Activated CD8-positive, alpha-beta T cell treated with anti-CD3 and anti-CD28 coated beads for 36 hours (primary cell): ENCODE measurements around the gene LCAT. TPM values are rescaled to one million over a fixed set of nuclear protein-coding genes. Genes with fewer than 3 reads are reported as not detected.

ENCODE experiments used
- ATAC-seq: fragments of 200-7000 bp; cut with Tn5 transposase; one replicate; pipeline ENCODE4 v1.10.0; 2021; ENCODE audit warnings: mild to moderate bottlenecking, moderate library complexity
- CTCF ChIA-PET: fragments of 350-600 bp; sonication (Branson Sonifier 250); formaldehyde crosslinking; loops from one replicate; lab custom pipeline; 2021; ENCODE audit warnings: antibody characterized with exemption; lab: Charles Lee
- POLR2A ChIA-PET: fragments of 350-600 bp; sonication (Branson Sonifier 250); formaldehyde crosslinking; loops from one replicate; lab custom pipeline; 2021; ENCODE audit warnings: antibody characterized with exemption; lab: Charles Lee
- DNase-seq: peaks from one replicate; pipeline ENCODE4 v3.0.0-alpha.2; 2020
- H3K27ac Mint-ChIP-seq: one replicate; pipeline ENCODE4 v1.8.0; 2021; ENCODE audit warnings: mild to moderate bottlenecking, mixed read lengths
- H3K27me3 Mint-ChIP-seq: one replicate; pipeline ENCODE4 v1.8.0; 2021; ENCODE audit warnings: mixed read lengths
- H3K36me3 Mint-ChIP-seq: one replicate; pipeline ENCODE4 v1.8.0; 2021; ENCODE audit warnings: low read depth, mixed read lengths
- H3K4me1 Mint-ChIP-seq: one replicate; pipeline ENCODE4 v1.8.0; 2021; ENCODE audit warnings: low read depth, mixed read lengths
- H3K4me3 Mint-ChIP-seq: one replicate; pipeline ENCODE4 v1.8.0; 2021; ENCODE audit warnings: mild to moderate bottlenecking, moderate library complexity, mixed read lengths
- H3K9me3 Mint-ChIP-seq: one replicate; pipeline ENCODE4 v1.8.0; 2021; ENCODE audit warnings: mixed read lengths
- CTCF ChIP-seq: fragments of 200-600 bp; IDR thresholded peaks from one replicate; pipeline ENCODE4 v1.8.0; 2022; ENCODE audit warnings: antibody characterized with exemption, mild to moderate bottlenecking
- intact Hi-C: fragments of 100-400 bp; cut with micrococcal nuclease; formaldehyde crosslinking; loops from one replicate; pipeline ENCODE4 v1.10.0; 2022
- total RNA-seq, 2 experiments: library from RNA; stranded (reverse); gene quantifications; one replicate each; pipeline ENCODE4 v1.2.3, GENCODE V29; 2021

Gene LCAT
- total RNA-seq, 2 experiments from 2014 or later: 10.6 to 14.3 TPM

- Mint-ChIP-seq H3K4me3 (no peak overlapping the region), H3K4me1 (no peaks in the 10 kb centered on the region), H3K9me3 (no peaks in the 10 kb centered on the region), H3K36me3 (peaks cover 11% of the 10 kb centered on the region), H3K27me3 (no peaks in the 10 kb centered on the region), H3K27ac (no peak overlapping the region)
- TF ChIP-seq CTCF: no peak
- CTCF ChIA-PET: interaction anchor here (2.7 kb wide), 1 partner anchor 8 kb away, joined by 18 read pairs; no protein-coding TSS in a partner anchor
- POLR2A ChIA-PET: interaction anchor here (0.8 to 1.8 kb wide), 4 partner anchors 9 to 15 kb away, joined by 3 to 5 read pairs (median 4); partner anchors contain the start of gene PSMB10
- no peak for ATAC-seq
- DNase-seq: no peak
- intact Hi-C loops: no loop called here
Observed at GRCh38 chr16:67949645-67950044, 5.7 kb upstream of the LCAT start.

GRCh38 chr16:67948015-67948414 is 4.1 kb upstream of the LCAT start:
- H3K27ac Mint-ChIP-seq: no peak overlapping the region
- ATAC-seq (no peak), DNase-seq (no peak)
- H3K9me3 Mint-ChIP-seq: no peaks in the 10 kb centered on the region
- intact Hi-C loops: no loop called here
- ChIA-PET CTCF (no interaction called here), POLR2A (interaction anchor here (1.0 kb wide), 1 partner anchor 11 kb away, joined by 4 read pairs; the partner anchor contains the start of gene PSMB10)
- no peak overlapping the region for H3K4me3 Mint-ChIP-seq
- peaks cover 11% of the 10 kb centered on the region for H3K36me3 Mint-ChIP-seq
- H3K4me1 Mint-ChIP-seq: no peaks in the 10 kb centered on the region
- no peak for TF ChIP-seq CTCF
- H3K27me3 Mint-ChIP-seq: no peaks in the 10 kb centered on the region

GRCh38 chr16:67946966-67947558 is 3.1 kb upstream of the LCAT start:
- intact Hi-C loops: no loop called here
- no peak overlapping the region for H3K4me3 Mint-ChIP-seq
- H3K27me3 Mint-ChIP-seq: no peaks in the 10 kb centered on the region
- H3K9me3 Mint-ChIP-seq: no peaks in the 10 kb centered on the region
- H3K4me1 Mint-ChIP-seq: peaks cover 2% of the 10 kb centered on the region
- DNase-seq (no peak), ATAC-seq (no peak)
- peaks cover 11% of the 10 kb centered on the region for H3K36me3 Mint-ChIP-seq
- TF ChIP-seq CTCF: no peak
- POLR2A ChIA-PET: interaction anchor here (1.0 kb wide), 1 partner anchor 10 kb away, joined by 4 read pairs; the partner anchor contains the start of gene PSMB10
- CTCF ChIA-PET: interaction anchor here (0.7 to 1.6 kb wide), 4 partner anchors 11 to 94 kb away, joined by 3 to 4 read pairs (median 4); partner anchors contain the start of gene PSMB10
- no peak overlapping the region for H3K27ac Mint-ChIP-seq

- intact Hi-C loops: no loop called here
- DNase-seq: no peak
- ChIA-PET CTCF (interaction anchor here (1.0 to 1.6 kb wide), 3 partner anchors 10 to 94 kb away, joined by 3 to 4 read pairs (median 4); partner anchors contain the start of gene PSMB10), POLR2A (no interaction called here)
- H3K36me3 Mint-ChIP-seq: peaks cover 12% of the 10 kb centered on the region
- H3K4me3 Mint-ChIP-seq: no peak overlapping the region
- H3K27me3 Mint-ChIP-seq: no peaks in the 10 kb centered on the region
- H3K4me1 Mint-ChIP-seq: peaks cover 10% of the 10 kb centered on the region
- H3K9me3 Mint-ChIP-seq: no peaks in the 10 kb centered on the region
- no peak for ATAC-seq
- no peak overlapping the region for H3K27ac Mint-ChIP-seq
- no peak for TF ChIP-seq CTCF
Observed at GRCh38 chr16:67946128-67946569, 2.2 kb upstream of the LCAT start.

GRCh38 chr16:67945392-67945933 is 1.5 kb upstream of the LCAT start:
- ATAC-seq: no peak
- CTCF ChIA-PET: interaction anchor here (1.1 to 1.6 kb wide), 2 partner anchors 9 to 56 kb away, joined by 3 to 4 read pairs; partner anchors contain the start of gene PSMB10
- Mint-ChIP-seq H3K27me3 (no peaks in the 10 kb centered on the region), H3K9me3 (no peaks in the 10 kb centered on the region), H3K27ac (no peak overlapping the region), H3K36me3 (peaks cover 13% of the 10 kb centered on the region), H3K4me1 (peaks cover 13% of the 10 kb centered on the region), H3K4me3 (no peak overlapping the region)
- POLR2A ChIA-PET: interaction anchor here (1.0 to 1.4 kb wide), 2 partner anchors 10 to 78 kb away, joined by 3 to 6 read pairs; partner anchors contain the start of gene DUS2
- intact Hi-C loops: no loop called here
- TF ChIP-seq CTCF: no peak
- no peak for DNase-seq
